CD4-positive, alpha-beta T cell (primary cell): ENCODE results near the gene LGR6. TPM values are rescaled to one million over a fixed set of nuclear protein-coding genes. Genes with fewer than 3 reads are reported as not detected.

Experiments used
- ATAC-seq: fragments of 200-7000 bp; cut with Tn5 transposase; one replicate; pipeline ENCODE4 v1.10.0; 2022; ENCODE audit warnings: mild to moderate bottlenecking; ENCODE audit not compliant: poor library complexity
- CTCF ChIA-PET: fragments of 350-600 bp; sonication (Branson Sonifier 250); formaldehyde crosslinking; loops from one replicate; lab custom pipeline; 2021; ENCODE audit warnings: antibody characterized with exemption, inconsistent platforms; lab: Charles Lee
- POLR2A ChIA-PET: fragments of 350-600 bp; sonication (Branson Sonifier 250); formaldehyde crosslinking; loops from one replicate; lab custom pipeline; 2021; ENCODE audit warnings: antibody characterized with exemption, inconsistent platforms; lab: Charles Lee
- DNase-seq, 14 experiments: peaks; one replicate each; pipeline ENCODE4 v3.0.0-alpha.2; 2013 to 2020; ENCODE audit warnings: mixed read lengths in 2 of 14
- H3K27ac ChIP-seq, 2 donors: one replicate each; pipeline versions ENCODE4 v1.5.1 to v1.7.0; 2013; ENCODE audit warnings: low read length in 2 of 2, low read depth in 1 of 2, mild to moderate bottlenecking in 1 of 2
- H3K27me3 ChIP-seq, 2 experiments: 1 replicate in 1 of 2; 2 replicates in 1 of 2; pipeline versions ENCODE4 v1.6.1 to v1.7.0; 2013; ENCODE audit warnings: low read length in 2 of 2, control low read depth in 1 of 2, mild to moderate bottlenecking in 1 of 2, moderate library complexity in 1 of 2; ENCODE audit not compliant: insufficient read depth in 2 of 2, control insufficient read depth in 1 of 2
- H3K36me3 ChIP-seq: one replicate; pipeline ENCODE4 v1.6.1; 2013; ENCODE audit warnings: low read length, control low read depth; ENCODE audit not compliant: insufficient read depth
- H3K4me1 ChIP-seq: one replicate; pipeline ENCODE4 v1.6.1; 2013; ENCODE audit warnings: low read length, control low read depth; ENCODE audit not compliant: insufficient read depth
- H3K4me3 ChIP-seq: one replicate; pipeline ENCODE4 v1.5.1; 2013; ENCODE audit warnings: mild to moderate bottlenecking, low read length, moderate library complexity
- H3K9me3 ChIP-seq, 2 experiments: 1 replicate in 1 of 2; 2 replicates in 1 of 2; pipeline versions ENCODE4 v1.6.1 to v1.7.0; 2013; ENCODE audit warnings: low read length in 2 of 2, mild to moderate bottlenecking in 2 of 2, control low read depth in 1 of 2, moderate library complexity in 1 of 2; ENCODE audit not compliant: control insufficient read depth in 1 of 2, insufficient read depth in 1 of 2
- H3K27ac Mint-ChIP-seq: one replicate; pipeline ENCODE4 v1.8.0; 2020; ENCODE audit warnings: mixed read lengths
- H3K27me3 Mint-ChIP-seq: one replicate; pipeline ENCODE4 v1.8.0; 2021; ENCODE audit warnings: mixed read lengths
- H3K36me3 Mint-ChIP-seq: one replicate; pipeline ENCODE4 v1.8.0; 2021; ENCODE audit warnings: low read depth, mixed read lengths
- H3K4me1 Mint-ChIP-seq: one replicate; pipeline ENCODE4 v1.8.0; 2021; ENCODE audit warnings: low read depth, mixed read lengths
- H3K4me3 Mint-ChIP-seq: one replicate; pipeline ENCODE4 v1.8.0; 2020; ENCODE audit warnings: mild to moderate bottlenecking, mixed read lengths
- H3K9me3 Mint-ChIP-seq: one replicate; pipeline ENCODE4 v1.8.0; 2020; ENCODE audit warnings: mixed read lengths
- intact Hi-C, 2 experiments: fragments of 100-400 bp; cut with DNase I in 1 of 2; cut with micrococcal nuclease in 1 of 2; formaldehyde crosslinking; loops; one replicate each; pipeline versions ENCODE4 v1.15.1 to v1.9.0; 2023 to 2025; cut with DNase I, micrococcal nuclease
- total RNA-seq, 174 experiments: library from RNA in 2 of 174; stranded (reverse) in 2 of 174; gene quantifications; one replicate each; pipeline ENCODE4 v1.2.3 and lab custom pipeline; 2021 to 2026
- TF ChIP-seq, protein P1 (sequence below): fragments of 200-600 bp; IDR thresholded peaks from one replicate; pipeline ENCODE4 v1.8.0; 2022; ENCODE audit warnings: antibody characterized with exemption, mild to moderate bottlenecking

Gene LGR6
- total RNA-seq, 2 experiments from 2014 or later, result 0.19 to 0.45 TPM

DNA sequence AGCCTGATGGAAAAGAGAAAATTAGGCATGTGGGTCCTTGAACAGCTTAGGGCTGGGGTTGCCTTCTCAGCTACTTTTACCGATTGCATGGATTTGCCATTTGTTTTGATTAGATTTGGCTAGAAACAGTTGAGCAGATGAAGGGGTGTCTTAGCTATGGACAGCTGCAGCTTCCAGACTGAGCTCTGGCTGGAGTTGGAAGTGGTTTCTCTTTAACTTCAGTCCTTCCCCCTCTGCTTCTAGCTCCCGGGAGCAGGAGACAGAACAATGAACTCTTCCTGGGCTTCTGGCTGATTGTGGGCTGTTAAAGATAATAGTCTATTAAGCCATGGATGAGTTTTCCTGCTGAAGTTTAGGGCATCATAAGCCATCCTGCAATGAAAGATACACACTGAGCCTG is 97.4 kb downstream of the LGR6 start:
- Mint-ChIP-seq H3K4me3 (no peak overlapping the region), H3K4me1 (peaks cover 17% of the 10 kb centered on the region), H3K9me3 (no peaks in the 10 kb centered on the region), H3K27ac (no peak overlapping the region), H3K36me3 (no peaks in the 10 kb centered on the region), H3K27me3 (no peaks in the 10 kb centered on the region)
- TF ChIP-seq, protein P1, sequence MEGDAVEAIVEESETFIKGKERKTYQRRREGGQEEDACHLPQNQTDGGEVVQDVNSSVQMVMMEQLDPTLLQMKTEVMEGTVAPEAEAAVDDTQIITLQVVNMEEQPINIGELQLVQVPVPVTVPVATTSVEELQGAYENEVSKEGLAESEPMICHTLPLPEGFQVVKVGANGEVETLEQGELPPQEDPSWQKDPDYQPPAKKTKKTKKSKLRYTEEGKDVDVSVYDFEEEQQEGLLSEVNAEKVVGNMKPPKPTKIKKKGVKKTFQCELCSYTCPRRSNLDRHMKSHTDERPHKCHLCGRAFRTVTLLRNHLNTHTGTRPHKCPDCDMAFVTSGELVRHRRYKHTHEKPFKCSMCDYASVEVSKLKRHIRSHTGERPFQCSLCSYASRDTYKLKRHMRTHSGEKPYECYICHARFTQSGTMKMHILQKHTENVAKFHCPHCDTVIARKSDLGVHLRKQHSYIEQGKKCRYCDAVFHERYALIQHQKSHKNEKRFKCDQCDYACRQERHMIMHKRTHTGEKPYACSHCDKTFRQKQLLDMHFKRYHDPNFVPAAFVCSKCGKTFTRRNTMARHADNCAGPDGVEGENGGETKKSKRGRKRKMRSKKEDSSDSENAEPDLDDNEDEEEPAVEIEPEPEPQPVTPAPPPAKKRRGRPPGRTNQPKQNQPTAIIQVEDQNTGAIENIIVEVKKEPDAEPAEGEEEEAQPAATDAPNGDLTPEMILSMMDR, result no peak
- POLR2A ChIA-PET, result no interaction called here
- ATAC-seq (no peak), DNase-seq (no peak)
- no peak overlapping the region for H3K27ac ChIP-seq
- H3K27me3 ChIP-seq, result no peaks in the 10 kb centered on the region
- intact Hi-C loops, result no loop called here
- no peaks in the 10 kb centered on the region for H3K36me3 ChIP-seq
- H3K9me3 ChIP-seq, result no peaks in the 10 kb centered on the region
- CTCF ChIA-PET, result no interaction called here
- H3K4me1 ChIP-seq, result peaks cover 13% of the 10 kb centered on the region
- H3K4me3 ChIP-seq, result no peak overlapping the region

DNA sequence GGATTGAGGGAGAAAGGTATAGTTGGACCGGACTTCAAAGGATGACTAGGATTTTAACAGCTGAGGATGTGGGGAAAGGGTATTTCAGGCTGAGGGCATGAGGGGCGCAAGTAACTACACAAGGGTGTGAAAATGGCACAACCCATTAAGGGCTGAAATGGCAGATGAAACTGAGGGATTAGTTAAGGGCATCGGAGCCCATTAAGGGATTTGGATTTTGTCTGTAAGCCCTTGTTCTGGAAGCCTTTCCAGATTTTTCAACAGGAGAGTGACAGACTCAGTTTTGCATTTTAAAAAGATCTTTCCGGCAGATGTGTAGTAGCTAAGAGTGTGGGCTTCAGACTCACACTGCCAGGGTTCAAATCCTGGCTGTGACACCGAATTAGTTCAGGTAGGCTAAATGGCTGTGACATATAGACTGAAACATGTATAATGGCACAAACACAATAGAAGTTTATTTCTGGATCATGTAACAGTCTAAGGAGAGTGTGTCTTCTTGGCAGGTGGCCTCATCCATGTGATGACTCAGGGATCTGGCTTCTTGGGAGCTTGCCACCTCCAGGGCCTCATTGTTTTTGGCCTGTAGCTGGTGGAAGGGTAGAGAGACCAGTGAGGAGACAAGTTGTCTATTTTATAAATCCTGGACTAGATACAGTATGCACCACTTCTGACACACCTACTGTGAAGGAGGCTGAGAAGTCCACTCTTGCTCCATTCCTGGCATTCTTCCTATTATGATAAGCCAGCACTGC is 98.5 kb downstream of the LGR6 start:
- ChIA-PET CTCF (interaction anchor here (1.0 kb wide), 1 partner anchor 24 kb away, joined by 3 read pairs; no protein-coding TSS in a partner anchor), POLR2A (no interaction called here)
- H3K4me1 Mint-ChIP-seq, result peaks cover 22% of the 10 kb centered on the region
- peaks cover 19% of the 10 kb centered on the region for H3K4me1 ChIP-seq
- no peak for ATAC-seq
- no peak overlapping the region for H3K4me3 ChIP-seq
- no peaks in the 10 kb centered on the region for H3K9me3 Mint-ChIP-seq
- H3K27me3 Mint-ChIP-seq, result no peaks in the 10 kb centered on the region
- intact Hi-C loops, result no loop called here
- TF ChIP-seq, protein P1, result no peak
- H3K27ac Mint-ChIP-seq, result no peak overlapping the region
- H3K27me3 ChIP-seq, result no peaks in the 10 kb centered on the region
- H3K27ac ChIP-seq, result no peak overlapping the region
- no peaks in the 10 kb centered on the region for H3K36me3 ChIP-seq
- no peak for DNase-seq
- H3K9me3 ChIP-seq, result no peaks in the 10 kb centered on the region
- H3K4me3 Mint-ChIP-seq, result no peak overlapping the region
- no peaks in the 10 kb centered on the region for H3K36me3 Mint-ChIP-seq

DNA sequence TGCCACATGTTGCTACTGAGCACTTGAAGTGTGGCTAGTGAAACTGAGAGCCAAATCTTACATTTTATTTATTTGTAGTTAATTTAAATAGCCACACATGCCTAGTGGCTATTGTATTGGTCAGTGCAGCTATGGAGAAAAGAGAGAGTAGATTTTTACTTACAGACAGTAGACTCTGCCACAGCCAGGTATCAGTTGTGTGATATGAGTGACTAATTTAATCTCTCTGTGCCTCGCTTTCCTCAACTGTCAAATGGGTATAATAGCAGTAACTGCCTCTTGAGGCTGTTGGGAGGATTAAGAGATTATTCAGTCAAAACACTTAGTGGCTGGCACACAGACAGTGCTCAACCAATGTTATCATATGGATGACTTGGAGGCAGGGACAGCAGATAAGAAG is 99.2 kb downstream of the LGR6 start:
- no peaks in the 10 kb centered on the region for H3K9me3 Mint-ChIP-seq
- TF ChIP-seq, protein P1, result no peak
- no peaks in the 10 kb centered on the region for H3K36me3 Mint-ChIP-seq
- H3K4me3 ChIP-seq, result no peak overlapping the region
- H3K27me3 ChIP-seq, result no peaks in the 10 kb centered on the region
- peaks cover 19% of the 10 kb centered on the region for H3K4me1 ChIP-seq
- peaks cover 22% of the 10 kb centered on the region for H3K4me1 Mint-ChIP-seq
- no peak for ATAC-seq
- H3K4me3 Mint-ChIP-seq, result no peak overlapping the region
- H3K9me3 ChIP-seq, result no peaks in the 10 kb centered on the region
- intact Hi-C loops, result no loop called here
- H3K27ac Mint-ChIP-seq, result no peak overlapping the region
- ChIA-PET POLR2A (no interaction called here), CTCF (interaction anchor here (1.0 kb wide), 1 partner anchor 23 kb away, joined by 3 read pairs; no protein-coding TSS in a partner anchor)
- no peaks in the 10 kb centered on the region for H3K27me3 Mint-ChIP-seq
- DNase-seq, result no peak
- no peak overlapping the region for H3K27ac ChIP-seq
- no peaks in the 10 kb centered on the region for H3K36me3 ChIP-seq
